GM21515 (cell line): ENCODE results near the gene FRMPD4.
"Not testable (repeated sequence)": the region's sequence is repeated elsewhere in the genome, so short reads cannot be mapped to it uniquely, and the experiment has no call there.

Experiments used
- ATAC-seq: cut with Tn5 transposase; IDR thresholded peaks from one replicate; pipeline ENCODE4 v1.9.1; 2021; ENCODE audit not compliant: unreplicated experiment

The FRMPD4 gene

DNA sequence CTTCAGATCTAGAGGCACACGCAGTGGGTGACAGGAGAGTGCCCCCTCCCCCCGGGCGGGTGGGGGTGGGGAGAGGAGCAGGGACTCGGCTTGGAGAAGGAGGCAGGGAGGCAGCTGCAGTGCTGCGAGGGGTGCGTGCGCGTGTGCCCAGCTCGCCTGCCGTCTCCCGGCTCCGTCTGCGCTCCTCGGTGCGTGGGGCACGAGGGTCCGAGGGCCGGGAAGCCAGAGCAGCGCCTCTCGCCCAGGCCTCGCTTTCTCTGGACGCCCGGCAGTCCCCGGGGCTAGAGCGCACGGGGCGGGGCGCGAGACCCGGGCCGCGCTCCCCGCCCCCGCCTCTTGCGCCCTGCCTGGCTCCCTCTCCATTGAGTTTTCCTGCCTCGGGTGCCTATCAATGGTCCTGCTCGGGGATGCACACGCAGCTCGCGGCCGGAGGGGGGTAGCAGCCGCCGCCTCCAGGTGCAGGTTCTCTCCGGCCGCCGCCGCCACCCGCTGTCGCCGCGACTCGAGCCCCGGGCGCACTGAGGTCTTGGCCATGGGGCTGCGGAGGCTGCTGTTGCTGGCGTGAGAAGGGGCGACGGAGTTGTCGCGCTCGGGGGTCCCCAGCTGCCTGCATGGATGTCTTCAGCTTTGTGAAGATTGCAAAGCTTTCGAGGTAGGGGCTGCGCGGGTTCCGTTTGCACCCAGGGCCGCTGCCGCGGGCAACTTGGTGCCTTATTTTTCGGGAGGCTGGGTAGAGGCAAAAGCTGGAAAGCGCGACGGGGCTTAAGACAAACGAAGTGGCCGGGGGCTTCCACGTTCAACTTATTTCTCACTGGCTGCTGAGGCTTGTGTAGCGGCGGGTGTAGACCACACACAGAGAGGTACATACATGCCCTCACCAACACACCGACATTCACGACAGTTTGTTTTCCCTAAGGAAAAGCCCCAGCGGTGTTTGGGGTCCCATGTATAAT is at the start of gene FRMPD4:
FRMPD4 (plus strand) TSS at position 113 of the 953 bp plus-strand sequence; CDS start at position 612, 499 bp downstream.
- no peak for ATAC-seq

DNA sequence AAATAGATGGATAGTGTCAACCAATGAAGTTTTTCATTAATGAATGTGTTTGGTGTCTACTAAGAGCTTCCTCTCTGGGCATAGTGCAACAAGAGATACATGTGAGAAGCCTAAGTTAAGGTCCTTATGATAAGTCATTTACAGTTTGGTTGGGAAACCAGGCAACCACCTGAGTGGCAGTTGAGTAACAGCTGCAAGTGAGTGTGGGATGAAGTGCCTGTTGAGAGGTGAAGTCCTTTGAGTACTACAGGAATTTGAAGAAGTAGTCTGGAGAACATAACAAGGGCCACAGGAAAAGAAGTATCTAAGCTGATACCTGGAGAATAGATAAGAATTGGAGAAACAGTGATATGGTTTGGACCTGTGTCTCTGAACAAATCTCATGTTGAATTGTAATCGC is 48.5 kb upstream of the FRMPD4 start:
- no peak for ATAC-seq

DNA sequence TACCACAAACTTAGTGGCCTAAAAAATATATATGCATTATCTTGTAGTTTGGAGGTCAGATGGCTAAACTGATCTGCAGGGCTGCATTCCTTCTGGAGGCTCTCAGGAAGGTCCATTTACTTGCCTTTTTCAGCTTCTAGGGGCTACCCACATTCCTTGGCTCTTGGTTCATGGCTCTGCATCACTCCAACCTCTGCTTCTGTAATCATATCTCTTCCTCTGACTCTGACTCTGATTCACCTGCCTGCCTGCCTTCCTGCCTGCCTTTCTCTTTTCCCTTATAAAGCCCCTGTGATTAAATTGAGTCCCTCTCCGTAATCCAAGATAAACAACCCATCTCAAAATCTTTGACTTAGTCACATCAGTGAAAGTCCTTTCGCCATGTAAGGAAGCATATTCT is 25.0 kb upstream of the FRMPD4 start:
- no peak for ATAC-seq

DNA sequence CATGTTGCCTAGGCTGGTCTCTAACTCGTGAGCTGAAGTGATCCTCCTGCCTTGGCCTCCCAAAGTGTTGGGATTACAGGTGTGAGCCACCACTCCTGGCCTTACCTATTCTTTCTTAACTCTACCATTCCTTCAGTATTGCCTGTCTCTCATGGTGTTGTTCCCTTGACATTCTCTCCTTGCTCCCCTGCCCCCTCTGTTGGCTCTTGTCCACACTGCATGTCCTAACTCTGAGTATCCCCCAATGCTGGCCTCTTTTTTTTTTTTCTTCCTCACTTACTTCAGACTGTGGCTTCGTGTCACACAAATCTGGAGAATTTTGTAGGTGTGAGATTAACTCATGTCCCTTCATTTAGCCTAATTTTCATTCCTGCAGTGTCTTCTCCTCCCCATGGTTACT is 22.9 kb upstream of the FRMPD4 start:
- no peak for ATAC-seq

DNA sequence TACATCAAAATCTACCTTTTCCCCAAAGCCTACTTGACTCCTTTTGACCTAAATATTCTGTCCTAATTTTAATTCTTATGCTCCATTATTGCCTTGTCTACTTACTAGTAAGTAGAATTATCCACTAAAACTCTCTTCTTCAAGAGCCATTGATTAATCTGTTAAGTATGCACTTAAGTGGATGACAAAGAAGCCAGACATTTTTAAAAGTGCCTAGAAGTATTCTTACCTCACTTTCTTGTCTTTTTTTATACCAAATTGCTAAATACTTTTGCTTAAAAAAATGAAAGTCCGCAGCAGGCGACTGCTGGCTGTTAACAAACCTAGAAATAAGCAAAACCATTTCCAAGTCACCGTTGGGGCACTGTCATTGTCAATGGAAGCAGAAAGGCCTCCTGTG is 20.1 kb upstream of the FRMPD4 start:
- no peak for ATAC-seq

DNA sequence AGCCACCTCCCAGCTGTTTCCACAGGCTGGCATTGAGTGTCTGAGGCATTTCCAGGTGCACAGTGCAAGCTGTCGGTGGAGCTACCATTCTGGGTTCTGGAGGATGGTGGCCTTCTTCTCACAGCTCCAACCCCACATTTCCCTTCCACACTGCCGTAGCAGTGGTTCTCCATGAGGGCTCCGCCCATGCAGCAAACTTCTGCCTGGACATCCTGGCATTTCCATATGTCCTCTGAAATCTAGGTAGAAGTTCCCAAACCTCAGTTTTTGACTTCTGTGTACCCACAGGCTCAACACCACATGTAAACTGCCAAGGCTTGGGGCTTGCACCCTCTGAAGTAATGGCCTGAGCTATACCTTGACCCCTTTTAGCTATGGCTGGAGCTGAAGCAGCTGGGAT is 10.3 kb upstream of the FRMPD4 start:
- no peak for ATAC-seq

DNA sequence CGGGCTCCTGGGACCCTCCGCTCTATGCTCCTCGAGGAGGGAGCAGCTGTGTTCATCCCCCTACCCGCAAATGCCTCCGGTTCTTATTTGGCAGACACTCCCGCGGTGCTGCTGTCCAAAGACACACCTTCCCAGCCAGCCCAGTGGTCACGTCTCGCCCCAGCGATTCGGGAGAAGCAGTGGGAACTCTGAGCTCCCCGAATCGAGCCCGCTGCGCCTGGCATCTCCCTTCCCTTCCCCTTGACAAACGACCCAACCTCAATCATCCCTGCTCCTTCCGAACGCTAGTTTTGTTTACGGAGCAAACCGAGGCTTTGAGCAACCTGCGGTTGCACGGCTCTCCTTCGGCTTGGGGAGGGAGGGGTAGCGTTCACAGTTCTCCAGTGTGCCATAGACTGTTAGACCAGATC is 317 bp upstream of the FRMPD4 start:
- ATAC-seq: no peak

DNA sequence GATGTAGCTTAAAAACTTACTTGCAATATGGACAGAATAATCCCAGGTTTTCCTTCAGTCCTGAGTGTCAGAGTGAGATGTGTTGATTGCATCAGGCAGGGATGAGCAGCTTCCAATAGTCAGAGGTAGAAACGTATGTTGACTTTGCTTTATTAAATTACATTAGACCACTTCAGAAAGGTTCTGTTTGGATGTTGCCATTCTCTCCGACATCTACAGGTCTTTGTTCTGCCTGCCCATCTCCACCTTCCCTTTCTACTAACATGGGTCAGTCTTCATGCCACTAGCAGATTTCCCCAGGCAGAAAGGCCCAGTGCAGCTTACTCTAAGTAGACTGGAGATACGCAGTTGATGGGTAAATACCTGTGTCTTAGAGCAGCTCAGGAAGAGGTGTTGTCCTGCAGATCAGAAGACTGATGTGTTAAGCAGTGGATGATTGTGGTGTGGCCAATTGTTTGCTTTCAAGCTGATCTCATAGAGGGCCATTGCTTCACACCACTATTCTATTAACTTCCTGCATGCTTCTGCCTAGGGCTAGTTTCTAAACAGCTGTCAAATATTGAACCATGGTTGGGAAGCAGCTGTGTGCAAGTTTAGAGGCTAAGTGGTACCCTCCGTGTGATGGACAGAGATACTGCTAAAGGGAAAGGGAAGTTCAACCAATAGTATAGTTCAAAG is 1.8 kb downstream of the FRMPD4 start:
- ATAC-seq: no peak

DNA sequence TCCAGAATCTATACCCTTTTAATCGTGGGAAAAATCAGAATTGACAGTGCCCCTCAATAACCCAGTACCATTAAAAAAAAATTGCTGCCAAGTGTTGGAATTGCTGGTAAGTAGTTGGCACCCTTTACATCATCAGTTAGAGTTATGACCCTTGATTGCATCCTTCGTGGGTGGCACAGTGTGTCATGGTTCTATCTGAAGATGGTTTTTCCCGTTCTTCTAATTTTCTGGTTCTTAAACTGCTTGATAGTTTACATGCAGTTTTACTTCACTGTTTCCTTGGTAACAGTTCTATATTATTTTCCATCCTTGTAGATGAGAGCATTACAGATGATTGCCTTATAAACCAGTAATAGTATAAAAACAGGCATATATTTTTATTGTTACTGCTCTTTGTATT is 3.2 kb downstream of the FRMPD4 start:
- ATAC-seq: no peak

DNA sequence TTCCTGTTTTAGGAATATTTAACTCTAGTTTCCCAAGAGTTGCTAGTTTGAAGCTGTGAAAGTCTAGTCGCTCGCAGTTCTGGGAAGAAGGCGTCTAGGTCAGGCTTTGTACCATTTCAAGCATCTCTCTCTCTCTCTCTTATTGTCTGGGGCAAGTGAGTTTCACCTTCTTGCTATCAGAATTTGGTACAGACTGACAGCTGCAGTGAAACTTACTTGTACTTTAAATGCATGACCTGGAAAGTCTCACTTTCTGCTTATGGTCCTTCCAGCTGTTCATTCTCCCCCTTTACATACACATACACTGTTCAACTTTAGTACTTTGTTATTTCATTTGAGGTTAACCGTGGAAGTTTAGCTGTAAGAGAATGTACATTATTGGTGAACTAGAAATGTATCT is 4.4 kb downstream of the FRMPD4 start:
- no peak for ATAC-seq

DNA sequence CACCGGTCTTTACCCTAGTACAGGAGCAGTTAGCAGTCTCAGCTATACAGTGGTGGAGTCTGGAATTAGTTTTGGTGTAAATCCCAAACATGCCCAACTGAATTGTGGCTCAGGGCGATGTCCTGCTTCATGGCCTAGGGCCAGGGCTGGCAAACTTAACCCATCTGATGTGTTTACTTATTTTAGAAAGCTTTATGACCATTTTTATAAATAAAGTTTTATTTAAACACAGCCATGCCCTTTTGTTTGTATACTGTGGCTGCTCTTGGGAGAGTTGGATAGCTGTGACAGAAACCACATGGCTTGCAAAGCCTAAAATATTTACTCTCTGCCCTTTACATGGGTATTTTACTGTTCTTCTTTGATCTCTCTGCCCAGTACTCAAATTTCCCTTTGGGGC is 7.1 kb downstream of the FRMPD4 start:
- ATAC-seq: no peak

DNA sequence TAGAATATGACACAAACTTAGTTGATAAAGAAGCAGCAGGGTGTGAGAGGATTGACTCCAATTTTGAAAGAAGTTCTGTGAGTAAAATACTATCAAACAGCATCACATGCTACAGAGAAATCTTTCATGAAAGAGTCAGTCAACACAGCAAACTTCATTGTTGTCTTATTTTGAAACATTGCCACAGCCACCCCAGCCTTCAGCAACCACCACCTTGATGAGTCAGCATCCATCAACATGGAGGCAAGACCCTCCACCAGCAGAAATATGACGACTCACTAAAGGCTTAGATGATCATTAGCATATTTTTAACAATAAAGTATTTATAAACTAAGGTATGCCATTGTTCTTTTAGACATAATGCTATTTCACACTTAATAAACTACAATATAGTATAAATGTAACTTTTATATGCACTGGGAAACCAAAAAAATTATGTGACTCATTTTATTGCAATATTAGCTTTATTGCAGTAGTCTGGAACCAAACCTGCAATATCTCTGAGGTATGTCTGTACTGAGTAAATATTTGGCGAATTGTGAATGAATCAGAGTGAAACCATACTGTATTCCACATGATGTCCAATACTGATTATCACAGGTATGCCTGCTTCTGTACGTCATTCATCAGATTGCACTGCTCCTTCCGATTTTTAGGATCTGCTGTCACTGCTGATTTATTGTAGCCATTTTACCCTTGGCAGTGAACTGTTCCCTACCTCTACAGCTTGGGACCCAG is 11.6 kb downstream of the FRMPD4 start:
- no peak for ATAC-seq

DNA sequence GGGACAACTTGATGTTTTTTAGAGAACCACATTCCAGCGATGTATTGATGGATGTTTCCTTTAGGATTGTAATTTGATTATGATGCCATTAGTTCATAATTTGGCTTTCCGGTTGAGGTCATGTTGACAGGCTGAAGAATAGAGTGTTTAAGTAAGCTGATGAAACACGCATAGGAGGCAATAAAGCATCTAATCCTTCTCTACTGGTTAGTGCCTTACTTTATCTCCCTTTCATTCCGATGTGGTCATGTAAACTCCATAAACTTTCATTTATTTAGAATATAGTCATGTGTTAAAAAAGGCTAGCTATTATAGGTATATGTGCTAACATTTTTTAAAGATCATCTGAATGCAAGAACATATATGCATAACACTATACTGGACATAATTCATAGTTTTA is 15.0 kb downstream of the FRMPD4 start:
- ATAC-seq: no peak

DNA sequence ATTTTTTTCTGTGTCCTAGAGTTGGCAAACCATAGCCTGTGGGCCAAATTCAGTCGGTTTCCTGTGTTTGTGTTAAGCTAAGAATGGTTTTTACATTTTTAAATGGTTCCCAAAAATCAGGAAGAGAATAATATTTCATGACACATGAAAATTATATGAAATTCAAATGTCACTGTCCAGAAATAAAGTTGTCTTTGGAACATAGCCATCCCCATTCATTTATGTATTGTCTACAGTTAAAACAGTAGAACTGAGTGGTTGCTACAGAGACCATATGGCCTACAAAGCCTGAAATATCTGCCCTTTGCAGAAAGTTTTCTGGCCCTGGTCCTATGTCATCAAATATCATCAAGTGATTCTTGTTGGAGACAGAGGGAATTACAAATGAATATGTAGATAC is 15.5 kb downstream of the FRMPD4 start:
- no peak for ATAC-seq

DNA sequence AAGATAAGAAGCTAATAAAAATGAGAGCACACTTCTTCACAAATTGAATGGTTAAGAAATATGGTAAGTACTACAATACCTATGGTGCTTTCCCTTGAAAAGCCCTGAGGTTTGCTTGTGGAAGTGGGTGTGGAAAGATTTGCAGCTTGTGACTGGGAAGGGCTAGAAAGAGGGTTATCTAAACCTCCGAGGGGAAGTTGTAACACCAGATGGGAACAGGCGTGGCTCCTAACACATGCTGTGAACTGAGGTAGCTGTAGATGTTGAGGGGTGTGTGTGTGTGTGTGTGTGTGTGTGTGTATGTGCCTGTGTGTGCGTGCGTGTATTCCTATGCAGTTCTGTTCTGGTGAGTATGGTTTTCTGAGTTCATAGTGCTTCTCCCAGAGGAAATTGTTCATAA is 21.5 kb downstream of the FRMPD4 start:
- no peak for ATAC-seq

DNA sequence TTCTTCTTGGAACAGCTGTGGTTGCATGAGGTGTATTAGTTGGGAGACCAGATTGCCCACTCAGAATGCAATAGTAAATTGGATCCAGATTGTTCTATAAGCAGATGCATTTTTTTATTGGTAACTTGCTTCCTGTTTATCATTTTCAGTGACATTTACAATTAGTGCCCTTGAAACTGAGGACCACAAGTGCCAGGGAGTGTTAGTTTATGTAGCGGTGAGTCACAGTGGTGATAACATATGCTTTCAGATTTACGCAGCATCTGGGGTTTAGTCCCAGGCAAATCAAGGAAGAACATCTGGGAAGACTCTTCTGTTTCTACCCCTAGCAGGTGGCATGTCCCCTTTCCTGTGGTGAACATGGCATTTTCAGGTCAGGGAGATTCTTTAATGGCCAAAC is 24.1 kb downstream of the FRMPD4 start:
- ATAC-seq: no peak

DNA sequence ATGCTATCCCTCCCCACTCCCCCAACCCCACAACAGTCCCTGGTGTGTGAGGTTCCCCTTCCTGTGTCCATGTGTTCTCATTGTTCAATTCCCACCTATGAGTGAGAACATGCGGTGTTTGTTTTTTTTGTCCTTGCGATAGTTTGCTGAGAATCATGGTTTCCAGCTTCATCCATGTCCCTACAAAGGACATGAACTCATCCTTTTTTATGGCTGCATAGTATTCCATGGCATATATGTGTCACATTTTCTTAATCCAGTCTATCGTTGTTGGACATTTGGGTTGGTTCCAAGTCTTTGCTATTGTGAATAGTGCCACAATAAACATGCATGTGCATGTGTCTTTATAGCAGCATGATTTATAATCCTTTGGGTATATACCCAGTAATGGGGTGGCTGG is 25.9 kb downstream of the FRMPD4 start:
- ATAC-seq: not testable (repeated sequence)

DNA sequence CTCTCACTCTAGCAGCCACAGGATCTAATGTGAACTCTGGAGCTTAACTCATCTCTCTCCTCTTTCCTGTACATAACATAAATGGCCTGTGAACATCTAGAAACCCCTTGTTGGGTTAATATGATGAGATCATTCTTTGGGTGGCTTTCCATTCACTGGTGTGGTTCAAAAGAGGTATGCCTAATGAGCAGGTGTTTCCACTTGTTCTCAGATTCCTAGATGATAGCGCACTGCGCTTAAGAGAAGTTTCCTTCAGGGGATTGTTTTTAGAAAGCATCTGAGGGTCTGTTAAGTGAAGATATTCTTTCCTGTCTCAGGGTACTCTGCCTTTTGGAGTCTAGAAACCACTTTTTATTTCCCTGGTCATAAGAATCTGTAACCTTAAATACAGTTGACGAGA is 32.5 kb downstream of the FRMPD4 start:
- no peak for ATAC-seq

DNA sequence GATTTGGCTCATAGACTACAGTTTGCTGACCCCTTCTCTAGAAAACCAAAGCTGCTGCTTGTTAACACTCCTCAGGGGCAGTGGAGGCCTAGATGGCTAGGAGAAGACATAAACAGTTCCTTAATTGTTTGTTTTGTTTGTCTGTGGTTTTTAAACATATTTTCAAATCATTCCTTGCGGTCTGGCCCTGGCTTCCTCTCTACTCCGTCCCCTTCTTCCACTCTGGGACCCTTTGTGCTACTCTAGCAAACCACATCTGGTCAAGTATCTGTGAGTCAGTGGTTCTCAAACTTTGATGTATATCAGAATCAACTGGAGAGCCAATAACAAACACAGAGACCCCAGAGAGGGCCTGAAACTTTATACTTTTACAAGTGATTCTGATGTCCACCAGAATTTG is 36.1 kb downstream of the FRMPD4 start:
- no peak for ATAC-seq

DNA sequence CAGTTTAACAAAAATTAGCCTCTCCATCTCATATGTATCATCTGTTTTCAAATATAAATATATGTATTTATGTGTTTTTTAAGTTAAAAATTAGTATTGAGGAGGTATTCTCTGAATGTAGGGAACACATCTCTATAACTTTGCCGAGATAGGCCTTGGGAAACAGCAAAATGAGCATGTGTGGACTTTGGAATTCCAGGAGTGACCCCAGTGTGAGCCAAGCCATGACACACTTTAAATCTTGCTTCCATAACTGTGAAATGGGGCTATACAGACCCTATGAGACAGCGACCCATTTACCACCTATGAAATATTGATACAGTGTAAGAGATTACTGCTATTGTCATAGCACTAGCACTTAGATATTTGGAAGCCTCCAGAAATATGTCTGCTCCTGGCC is 58.8 kb downstream of the FRMPD4 start:
- no peak for ATAC-seq

DNA sequence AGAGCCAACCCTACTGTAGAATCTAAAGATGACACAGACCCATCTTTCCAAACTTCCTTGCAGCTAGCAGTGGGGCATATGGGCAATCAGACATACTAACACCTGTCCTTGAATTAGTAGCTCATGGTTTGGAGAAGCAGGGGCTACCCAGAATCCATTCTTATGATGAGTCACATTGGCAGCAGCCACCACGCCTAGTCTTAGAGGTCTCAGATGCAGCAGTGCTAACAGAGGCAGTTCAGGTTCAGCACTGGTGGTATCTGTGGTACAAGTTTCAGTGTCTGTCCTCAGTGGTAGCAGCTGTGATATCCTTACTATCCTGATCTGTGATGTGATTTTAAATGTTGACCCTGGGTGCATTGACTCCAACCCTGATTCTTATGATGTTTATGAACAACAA is 68.1 kb downstream of the FRMPD4 start:
- ATAC-seq: no peak
